Fibroblast of skin of scalp (primary cell): ENCODE measurements around the gene UGT3A1.
A peak's percentile ranks its signal among the peaks of the same experiment; 100 is the strongest.
"Not testable (repeated sequence)": the region's sequence is repeated elsewhere in the genome, so short reads cannot be mapped to it uniquely, and the experiment has no call there.

Experiments used
- DNase-seq: peaks from one replicate; pipeline ENCODE4 v3.0.0-alpha.2; 2013

The UGT3A1 gene

DNA sequence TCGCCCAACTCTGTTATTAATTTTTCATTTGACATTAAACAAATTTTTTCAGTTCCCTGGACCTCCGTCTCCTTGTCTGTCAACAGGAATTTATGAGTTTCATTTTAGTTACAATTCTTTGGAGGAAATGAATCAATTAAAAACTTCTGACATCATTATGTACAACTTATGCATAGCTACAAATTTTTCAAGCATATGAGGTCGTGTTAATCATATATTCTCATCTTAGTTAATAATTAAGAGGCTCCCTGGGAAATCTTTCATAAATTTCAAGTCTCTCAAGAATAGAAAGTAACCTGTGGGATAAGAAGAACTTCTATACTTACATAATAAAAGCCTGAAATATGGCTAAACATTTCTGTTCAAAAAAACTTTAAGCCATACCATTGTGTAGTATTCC is 3.4 kb downstream of the UGT3A1 start:
- no peak for DNase-seq

DNA sequence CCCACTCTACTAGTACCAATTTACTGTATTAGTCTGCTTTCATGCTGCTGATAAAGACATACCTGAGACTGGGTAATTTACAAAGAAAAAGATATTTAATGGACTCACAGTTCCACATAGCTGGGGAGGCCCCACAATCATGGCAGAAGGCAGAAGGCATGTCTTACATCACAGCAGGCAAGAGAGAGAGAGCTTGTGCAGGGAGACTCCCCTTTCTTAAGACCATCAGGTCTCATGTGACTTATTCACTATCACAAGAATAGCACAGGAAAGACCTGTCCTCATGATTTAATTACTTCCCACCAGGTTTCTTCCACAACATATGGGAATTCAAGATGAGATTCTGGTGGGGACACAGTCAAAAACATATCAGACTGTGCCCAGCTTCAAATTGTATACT is 11.5 kb downstream of the UGT3A1 start:
- no peak for DNase-seq

DNA sequence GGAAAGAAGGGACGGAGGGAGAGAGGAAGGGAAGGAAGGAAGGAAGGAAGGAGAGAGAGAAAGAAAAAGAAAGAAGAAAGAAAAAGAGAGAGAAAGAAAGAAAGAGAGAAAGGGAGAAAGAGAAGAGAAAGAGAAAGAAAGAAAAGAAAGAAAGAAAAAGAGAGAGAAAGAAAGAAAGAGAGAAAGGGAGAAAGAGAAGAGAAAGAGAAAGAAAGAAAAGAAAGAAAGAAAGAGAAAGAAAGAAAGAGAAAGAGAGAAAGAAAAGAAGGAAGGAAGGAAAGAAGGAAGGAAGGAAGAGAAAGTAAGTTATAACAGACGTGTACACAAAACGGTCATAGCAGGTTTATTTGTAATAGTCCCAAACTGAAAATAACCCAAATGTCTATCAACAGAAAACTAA is 14.3 kb downstream of the UGT3A1 start:
- not testable (repeated sequence) for DNase-seq

DNA sequence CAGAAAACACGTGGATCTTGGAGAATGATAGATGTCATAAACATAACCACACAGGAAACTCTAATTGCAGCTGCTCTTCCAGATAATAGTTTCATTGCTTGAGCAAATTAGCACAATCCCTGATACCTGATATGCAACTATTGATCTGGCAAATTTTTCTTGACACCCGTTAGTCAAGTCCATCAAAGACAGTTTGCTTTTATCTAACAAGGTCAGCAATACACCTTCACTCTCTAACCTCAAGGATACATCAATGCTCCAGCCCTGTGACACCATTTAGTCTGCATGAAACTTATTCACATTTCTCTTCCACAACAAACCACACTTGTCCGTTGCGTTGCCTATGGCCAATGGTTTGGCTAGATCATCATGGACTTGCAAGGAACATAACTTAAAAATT is 16.6 kb downstream of the UGT3A1 start:
- no peak for DNase-seq

DNA sequence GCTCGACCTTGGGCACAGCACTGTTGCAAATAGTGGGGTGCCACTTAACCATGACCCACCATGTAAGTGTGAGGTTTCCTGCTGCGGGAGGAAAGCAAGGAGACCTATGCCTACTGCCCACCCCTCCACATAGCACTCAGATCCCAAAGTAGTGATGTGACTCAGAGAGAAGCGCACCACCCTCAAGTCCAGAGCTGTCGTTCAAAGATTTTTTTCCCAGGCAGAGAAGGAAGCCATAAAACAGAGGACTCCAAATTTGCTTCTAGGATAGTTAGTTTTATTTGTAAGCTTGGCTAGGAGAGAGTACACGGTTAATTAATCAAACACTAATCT is 19.3 kb downstream of the UGT3A1 start:
- DNase-seq, result no peak

- DNase-seq, result peak; percentile 49
Observed at GRCh38 chr5:35971186-35971877, 19.9 kb downstream of the UGT3A1 start.

- DNase-seq, result no peak
Observed at GRCh38 chr5:35963381-35963843, 27.8 kb downstream of the UGT3A1 start.

DNA sequence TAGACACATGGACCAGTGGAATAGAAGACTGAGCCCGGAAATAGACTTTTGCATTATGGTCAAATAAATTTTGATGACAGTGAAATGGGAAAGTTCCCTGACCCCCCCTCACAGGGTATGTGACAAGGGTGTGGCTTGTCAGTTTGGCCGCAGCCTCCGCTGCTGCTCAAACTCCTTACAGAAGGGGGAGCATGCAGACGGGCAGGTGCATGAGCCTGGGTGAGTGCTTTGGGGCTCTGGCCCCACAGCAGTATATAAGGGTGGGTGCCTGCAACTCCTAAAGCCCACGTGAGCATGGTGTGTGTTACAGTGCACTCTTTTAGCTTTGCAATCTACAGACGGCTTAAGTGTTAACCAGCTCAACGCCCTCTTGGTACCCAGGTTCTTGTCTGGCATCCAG is 30.9 kb downstream of the UGT3A1 start:
- DNase-seq, result no peak

- DNase-seq, result no peak
Observed at GRCh38 chr5:35956429-35956828, 34.8 kb downstream of the UGT3A1 start.

DNA sequence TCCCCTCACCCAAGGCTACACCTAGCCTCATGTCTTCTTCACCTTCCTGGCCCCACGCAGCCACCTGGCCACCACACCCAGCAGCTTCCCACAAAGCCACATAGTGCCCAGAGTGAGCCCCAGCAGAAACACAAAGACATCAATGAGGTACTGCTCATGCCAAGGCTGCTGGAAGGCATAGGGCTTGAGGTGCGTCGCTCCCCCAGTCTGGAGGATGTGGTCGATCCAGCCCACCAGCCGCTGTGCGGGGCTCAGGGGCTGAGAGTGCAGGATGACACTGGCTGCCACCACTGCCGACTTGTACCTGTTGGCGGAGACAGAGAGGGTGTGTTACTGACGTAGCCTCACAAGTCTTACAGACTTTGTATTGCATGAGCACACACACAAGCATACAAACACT is 37.0 kb downstream of the UGT3A1 start:
- DNase-seq, result no peak

DNA sequence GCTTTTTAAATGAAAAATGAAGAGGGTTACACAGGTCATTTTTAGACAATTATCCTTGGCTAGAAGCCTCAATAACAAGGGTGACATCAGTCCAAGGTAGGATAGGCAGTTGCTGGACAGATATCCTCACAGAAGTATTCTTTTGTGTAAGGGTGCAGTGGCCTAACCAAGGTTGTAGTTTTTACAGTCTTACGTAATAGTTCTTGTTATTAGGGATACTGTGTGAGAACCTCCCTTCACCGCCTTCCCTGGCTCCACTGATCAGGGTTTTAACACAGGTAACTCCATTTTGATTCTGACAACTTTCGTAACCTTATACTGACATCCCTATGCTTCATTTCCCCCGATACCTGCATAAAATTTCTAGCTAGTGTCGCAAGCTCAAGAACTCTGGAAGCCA is 44.1 kb downstream of the UGT3A1 start:
- no peak for DNase-seq

DNA sequence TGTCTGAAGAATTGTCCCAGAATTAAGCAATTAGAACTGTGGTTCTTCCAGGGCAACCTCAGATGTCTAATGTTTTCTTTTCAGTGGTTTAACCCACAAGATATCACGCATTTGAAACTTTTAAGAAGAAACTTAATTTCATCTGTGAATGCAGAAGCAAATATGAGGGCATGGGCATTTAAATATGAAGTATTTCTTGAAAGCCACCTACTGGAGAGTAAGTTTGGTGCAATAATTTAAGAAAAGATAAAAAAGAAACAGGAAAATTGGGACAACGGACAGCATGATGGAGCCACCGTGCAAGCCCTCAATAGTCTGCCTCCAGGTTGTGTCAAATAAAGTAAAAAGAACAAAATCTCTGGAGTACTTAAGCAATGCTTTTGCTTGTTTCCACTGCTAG is 51.6 kb downstream of the UGT3A1 start:
- no peak for DNase-seq

DNA sequence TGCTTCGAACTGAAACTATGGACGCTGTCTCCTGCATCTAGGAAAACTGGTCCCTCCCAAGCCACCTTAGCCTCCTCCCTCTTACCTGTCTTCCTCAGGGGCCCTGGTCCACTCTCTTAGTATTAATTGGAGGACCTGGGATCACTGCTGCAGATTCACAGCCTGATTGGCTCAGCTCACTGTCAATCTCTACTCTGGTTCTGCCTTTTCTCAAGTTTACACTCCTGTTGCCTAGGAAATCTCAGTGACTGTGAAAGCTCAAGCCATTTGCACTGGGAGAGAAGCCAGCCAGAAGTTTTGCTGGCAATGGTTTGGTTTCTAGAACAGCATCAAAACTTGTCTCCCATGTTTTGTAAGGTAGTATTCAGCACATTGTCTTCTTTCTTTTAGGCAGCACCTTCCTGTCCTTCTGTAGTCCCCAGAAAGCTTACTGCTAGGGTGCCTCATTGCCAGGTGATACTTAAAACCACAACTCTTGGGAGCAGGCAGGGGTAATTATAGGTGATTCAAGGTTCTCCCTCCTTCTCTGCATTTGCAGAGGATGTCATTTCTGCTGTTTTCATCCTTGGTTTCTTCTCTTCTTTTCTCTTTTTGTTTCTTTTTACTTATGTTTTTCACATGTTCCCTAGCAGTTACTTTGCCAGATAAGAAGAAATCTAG is 52.5 kb downstream of the UGT3A1 start, which contains the start of gene CAPSL:
Gene CAPSL, minus strand, starts transcription at position 55 of the 660 bp plus-strand sequence. CDS start 17,502 bp downstream, outside the sequence.
- peak; percentile 61 for DNase-seq

DNA sequence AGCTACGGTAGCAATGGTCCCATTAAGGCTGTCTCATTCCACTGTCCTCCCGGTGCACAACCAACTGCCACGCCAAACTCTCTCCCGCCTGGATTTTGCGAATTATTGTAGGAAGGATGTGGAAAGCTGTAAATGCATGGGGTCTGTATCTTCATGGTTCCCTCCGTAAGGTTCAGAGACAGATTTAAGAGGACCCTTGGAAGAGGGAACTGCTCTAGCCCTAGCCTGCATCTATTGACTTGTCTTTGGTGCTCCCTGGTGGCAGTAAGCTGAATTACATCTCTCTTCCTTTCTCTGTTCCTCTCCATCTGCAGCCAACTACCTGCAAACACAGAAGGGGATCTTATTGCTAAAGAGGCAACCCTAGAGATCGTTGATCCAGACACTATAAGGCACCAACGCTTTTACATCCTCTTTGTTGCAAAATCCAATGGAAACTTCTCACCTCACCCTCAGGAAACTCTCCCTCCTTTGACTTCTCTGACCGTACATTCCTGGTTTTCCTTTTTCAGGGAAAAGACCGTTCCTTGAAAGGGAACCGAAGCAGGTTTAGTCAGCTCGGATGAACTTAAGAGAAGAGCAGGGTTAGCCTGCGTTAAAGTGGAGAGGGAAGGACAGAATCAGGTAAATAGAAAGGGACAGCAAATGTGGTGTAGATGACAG is 64.7 kb downstream of the UGT3A1 start:
- DNase-seq, result peak; percentile 55

GRCh38 chr5:35924950-35925722 is 66.1 kb downstream of the UGT3A1 start:
- peak; percentile 74 for DNase-seq

DNA sequence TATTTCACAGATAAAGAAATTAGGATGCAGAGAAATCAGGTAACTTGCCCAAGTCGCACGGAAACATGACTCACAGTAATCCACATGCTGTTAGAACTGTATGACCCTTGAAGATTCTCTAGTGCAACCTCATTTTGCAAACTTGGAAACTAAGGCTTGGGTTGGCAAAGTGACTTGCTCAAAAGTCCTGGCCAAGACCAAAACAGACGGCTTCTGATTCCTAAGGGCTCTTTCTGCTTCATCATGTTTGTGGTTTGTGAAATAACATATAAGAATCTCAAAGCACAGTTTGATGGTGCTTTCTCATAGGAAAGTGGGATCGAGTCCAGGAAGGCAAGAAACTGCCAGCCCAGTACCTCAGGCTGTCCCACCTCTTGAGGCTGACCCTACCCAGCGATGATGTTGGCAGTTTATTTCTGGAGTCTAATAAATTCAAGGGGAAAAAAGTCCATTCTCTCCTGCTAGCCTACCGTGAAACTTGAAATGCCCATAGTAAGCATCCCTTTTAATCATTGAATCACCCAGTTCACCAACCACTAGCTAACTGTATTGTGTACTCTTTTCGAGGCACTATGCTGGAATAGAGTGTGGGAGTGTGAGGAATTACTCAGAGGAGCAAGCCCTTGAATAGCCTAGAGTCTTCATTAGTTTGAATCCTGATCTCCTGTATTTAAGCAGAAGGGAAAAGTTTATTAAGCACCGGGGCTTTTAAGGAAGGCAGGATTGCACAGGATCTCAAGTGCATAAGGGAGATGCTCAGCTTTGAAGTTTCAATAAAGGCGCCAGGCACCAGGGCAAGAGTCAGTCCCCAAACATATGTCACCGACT is 66.9 kb downstream of the UGT3A1 start:
- peak; percentile 79 for DNase-seq

- DNase-seq, result no peak
Observed at GRCh38 chr5:35922468-35922867, 68.7 kb downstream of the UGT3A1 start.

- no peak for DNase-seq
Observed at GRCh38 chr5:35921930-35922329, 69.3 kb downstream of the UGT3A1 start.

DNA sequence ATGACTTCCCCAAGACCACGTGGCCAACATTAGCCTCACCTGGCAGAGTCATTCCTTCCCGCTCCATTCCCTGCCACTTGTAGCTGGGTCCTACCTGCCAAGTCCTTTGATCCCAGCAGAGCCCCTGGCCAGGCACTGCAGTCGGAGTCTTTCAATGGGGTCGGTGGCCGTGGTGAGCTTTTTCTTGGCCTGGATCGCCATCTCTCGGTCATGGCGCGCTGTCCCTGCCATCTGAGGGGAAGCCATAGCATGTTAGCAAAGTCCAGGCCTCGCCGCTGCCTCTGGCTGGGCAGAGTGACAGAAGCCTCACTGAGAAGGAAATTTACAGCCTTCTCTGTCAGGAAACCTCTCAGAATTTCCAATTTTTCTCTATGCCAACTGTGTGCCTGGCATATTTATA is 70.3 kb downstream of the UGT3A1 start:
- peak; percentile 45 for DNase-seq

DNA sequence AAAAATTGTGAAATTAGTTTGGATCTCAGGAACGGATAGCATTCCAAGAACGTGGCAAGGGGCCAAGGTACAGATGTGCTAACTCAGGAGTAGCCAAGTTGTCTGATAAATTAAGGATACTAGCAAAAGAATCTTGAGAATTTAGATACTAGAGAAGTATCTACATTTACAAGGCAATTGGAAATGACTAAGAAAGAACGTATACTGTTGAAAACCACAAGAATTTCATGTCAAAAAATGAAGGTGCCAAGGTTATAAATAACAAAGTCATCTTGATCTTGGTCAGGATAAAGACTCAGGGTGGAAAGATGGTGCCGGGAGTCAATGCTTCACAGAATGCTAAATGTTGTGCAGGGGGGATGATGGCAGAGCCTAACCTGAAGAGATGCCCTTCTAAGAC is 72.0 kb downstream of the UGT3A1 start:
- peak; percentile 97 for DNase-seq

GRCh38 chr5:35908814-35909213 is 82.4 kb downstream of the UGT3A1 start:
- DNase-seq, result no peak

- DNase-seq, result no peak
Observed at GRCh38 chr5:35908228-35908627, 83.0 kb downstream of the UGT3A1 start.
